H1 (cell line): Measurements from ENCODE around the gene SPR. TPM values are rescaled to one million over a fixed set of nuclear protein-coding genes. Genes with fewer than 3 reads are reported as not detected.

Experiments used
- CTCF ChIA-PET: fragments of 300-600 bp; sonication (Branson Sonifier 250); formaldehyde crosslinking; loops from one replicate; lab custom pipeline; 2021; ENCODE audit not compliant: partially characterized antibody; lab: Charles Lee
- POLR2A ChIA-PET: fragments of 300-600 bp; sonication (Branson Sonifier 250); formaldehyde crosslinking; loops from one replicate; lab custom pipeline; 2021; ENCODE audit warnings: inconsistent platforms; ENCODE audit not compliant: partially characterized antibody; lab: Charles Lee
- DNase-seq, 2 experiments: peaks; one replicate each; pipeline versions ENCODE4 v3.0.0 to v3.0.0-alpha.2; 2010 to 2022; ENCODE audit warnings: low spot score in 2 of 2, low read depth in 1 of 2, mixed read lengths in 1 of 2
- FAIRE-seq: peaks from 2 replicates; lab custom pipeline; 2011; peaks lifted over from hg19 to GRCh38; lab: Jason Lieb, UNC
- H2AFZ ChIP-seq: 2 replicates; pipeline ENCODE4 v1.8.1; 2012; ENCODE audit warnings: low read length, inconsistent platforms
- H2AK5ac ChIP-seq: 2 replicates; pipeline ENCODE4 v1.6.1; 2013; ENCODE audit warnings: low read depth, low read length
- H2BK120ac ChIP-seq: replicated peaks from 2 replicates; pipeline ENCODE3; 2013; ENCODE audit warnings: low read depth, low read length, inconsistent platforms
- H2BK12ac ChIP-seq: 2 replicates; pipeline ENCODE4 v1.6.1; 2013; ENCODE audit warnings: low read depth, low read length
- H2BK15ac ChIP-seq: 2 replicates; pipeline ENCODE4 v1.6.1; 2013; ENCODE audit warnings: low read length
- H2BK20ac ChIP-seq: 2 replicates; pipeline ENCODE4 v1.6.1; 2013; ENCODE audit warnings: low read length
- H2BK5ac ChIP-seq: 2 replicates; pipeline ENCODE4 v1.6.1; 2013; ENCODE audit warnings: low read depth, low read length
- H3K14ac ChIP-seq: 2 replicates; pipeline ENCODE4 v1.6.1; 2013; ENCODE audit warnings: inconsistent platforms; ENCODE audit not compliant: insufficient read length
- H3K18ac ChIP-seq: 2 replicates; pipeline ENCODE4 v1.6.1; 2013; ENCODE audit warnings: low read length; ENCODE audit errors: extremely low read depth
- H3K23ac ChIP-seq: 2 replicates; pipeline ENCODE4 v1.6.1; 2013; ENCODE audit warnings: inconsistent platforms; ENCODE audit not compliant: insufficient read length
- H3K23me2 ChIP-seq: 2 replicates; pipeline ENCODE4 v1.6.1; 2013; ENCODE audit warnings: low read depth, low read length
- H3K27ac ChIP-seq: 2 replicates; pipeline ENCODE4 v1.6.1; 2011; ENCODE audit warnings: low read depth, low read length, inconsistent platforms
- H3K27me3 ChIP-seq, 4 experiments: replicated peaks in 1 of 4; 1 replicate in 1 of 4; 2 replicates in 3 of 4; pipeline versions ENCODE4 v1.6.1 to v1.8.1; 2011 to 2013; ENCODE audit warnings: low read length in 3 of 4, mild to moderate bottlenecking in 3 of 4, inconsistent platforms in 2 of 4, mixed read lengths in 2 of 4, moderate library complexity in 1 of 4; ENCODE audit not compliant: control insufficient read depth in 3 of 4, insufficient read depth in 3 of 4; ENCODE audit errors: extremely low read depth in 1 of 4
- H3K36me3 ChIP-seq, 4 experiments: 2 replicates each; pipeline versions ENCODE4 v1.6.1 to v1.8.1; 2011 to 2013; ENCODE audit warnings: mild to moderate bottlenecking in 4 of 4, low read length in 3 of 4, moderate library complexity in 2 of 4, control low read depth in 1 of 4, inconsistent platforms in 1 of 4; ENCODE audit not compliant: insufficient read depth in 4 of 4, control insufficient read depth in 2 of 4
- H3K4ac ChIP-seq: replicated peaks from 2 replicates; pipeline ENCODE3; 2013; ENCODE audit warnings: low read length, low read depth, mixed read lengths, inconsistent platforms; ENCODE audit not compliant: insufficient read length
- H3K4me1 ChIP-seq, 4 experiments: replicated peaks in 1 of 4; 1 replicate in 1 of 4; 2 replicates in 3 of 4; pipeline versions ENCODE4 v1.6.1 to v1.8.1; 2011 to 2013; ENCODE audit warnings: low read length in 3 of 4, inconsistent platforms in 2 of 4, mixed read lengths in 1 of 4; ENCODE audit not compliant: insufficient read depth in 4 of 4, control insufficient read depth in 3 of 4
- H3K4me2 ChIP-seq, 2 experiments: 2 replicates each; pipeline versions ENCODE4 v1.6.1 to v1.8.1; 2011 to 2013; ENCODE audit warnings: low read depth in 2 of 2, low read length in 2 of 2, control low read depth in 1 of 2, inconsistent platforms in 1 of 2, mild to moderate bottlenecking in 1 of 2; ENCODE audit not compliant: insufficient read depth in 1 of 2
- H3K4me3 ChIP-seq, 4 experiments: fragments of 200-600, 300-600 bp in 1 of 4; sonication (generic), shearing (Covaris generic), sonication (Bioruptor Twin) in 1 of 4; 2 replicates each; pipeline versions ENCODE4 v1.5.1 to v1.8.1; 2011 to 2016; ENCODE audit warnings: low read length in 4 of 4, low read depth in 3 of 4, control low read depth in 2 of 4, inconsistent platforms in 2 of 4, mild to moderate bottlenecking in 2 of 4, mixed read lengths in 1 of 4, moderate library complexity in 1 of 4; ENCODE audit not compliant: insufficient read depth in 2 of 4; ENCODE audit errors: extremely low read depth in 1 of 4
- H3K56ac ChIP-seq: replicated peaks from 2 replicates; pipeline ENCODE3; 2013; ENCODE audit warnings: low read depth, mild to moderate bottlenecking, mixed read lengths, low read length, inconsistent platforms; ENCODE audit not compliant: insufficient read length
- H3K79me1 ChIP-seq: 2 replicates; pipeline ENCODE4 v1.6.1; 2013; ENCODE audit warnings: low read depth, low read length, control low read depth
- H3K79me2 ChIP-seq, 2 experiments: 2 replicates each; pipeline versions ENCODE4 v1.6.1 to v1.8.1; 2012 to 2013; ENCODE audit warnings: low read length in 2 of 2, mild to moderate bottlenecking in 2 of 2, inconsistent platforms in 1 of 2; ENCODE audit not compliant: insufficient read depth in 2 of 2, control insufficient read depth in 1 of 2
- H3K9ac ChIP-seq, 4 experiments: replicated peaks in 1 of 4; 1 replicate in 1 of 4; 2 replicates in 3 of 4; pipeline versions ENCODE4 v1.6.1 to v1.8.1; 2011 to 2013; ENCODE audit warnings: low read depth in 3 of 4, low read length in 3 of 4, control low read depth in 2 of 4, mild to moderate bottlenecking in 2 of 4, moderate library complexity in 2 of 4, inconsistent platforms in 1 of 4; ENCODE audit errors: extremely low read depth in 1 of 4
- H3K9me3 ChIP-seq, 2 experiments: 2 replicates each; pipeline versions ENCODE4 v1.6.1 to v1.8.1; 2012 to 2013; ENCODE audit warnings: mild to moderate bottlenecking in 2 of 2, moderate library complexity in 2 of 2, control low read depth in 1 of 2, inconsistent platforms in 1 of 2, low read depth in 1 of 2, low read length in 1 of 2, mixed read lengths in 1 of 2; ENCODE audit not compliant: insufficient read depth in 2 of 2
- H4K20me1 ChIP-seq, 2 experiments: replicated peaks in 1 of 2; 2 replicates each; pipeline versions ENCODE3 to v1.8.1; 2011 to 2013; ENCODE audit warnings: inconsistent platforms in 2 of 2, low read length in 2 of 2, mild to moderate bottlenecking in 1 of 2; ENCODE audit not compliant: insufficient read depth in 2 of 2, control insufficient read depth in 1 of 2
- H4K5ac ChIP-seq: 2 replicates; pipeline ENCODE4 v1.6.1; 2013; ENCODE audit warnings: low read length, low read depth, mixed read lengths, inconsistent platforms; ENCODE audit not compliant: insufficient read length
- H4K8ac ChIP-seq: 2 replicates; pipeline ENCODE4 v1.8.0; 2013; ENCODE audit warnings: mild to moderate bottlenecking, moderate library complexity, low read length, inconsistent platforms; ENCODE audit not compliant: insufficient read depth; ENCODE audit errors: extremely low read depth
- H4K91ac ChIP-seq: replicated peaks from 2 replicates; pipeline ENCODE3; 2013; ENCODE audit warnings: low read length, mixed read lengths, inconsistent platforms; ENCODE audit not compliant: insufficient read length
- BACH1 ChIP-seq: IDR thresholded peaks from 2 replicates; pipeline ENCODE4 v1.6.1; 2012; ENCODE audit warnings: low read length, improper control_type of control experiment
- BCL11A ChIP-seq, 2 experiments: IDR thresholded peaks; one replicate each; pipeline ENCODE4 v1.6.1; 2011; ENCODE audit warnings: low read depth in 2 of 2, low read length in 2 of 2, mild to moderate bottlenecking in 2 of 2
- MAFK ChIP-seq: IDR thresholded peaks from 2 replicates; pipeline ENCODE4 v1.6.1; 2012; ENCODE audit warnings: low read depth, mild to moderate bottlenecking, improper control_type of control experiment, low read length
- POLR2AphosphoS5 ChIP-seq: IDR thresholded peaks from 2 replicates; pipeline ENCODE4 v1.6.1; 2011; ENCODE audit warnings: low read depth, low read length
- RBBP5 ChIP-seq: IDR thresholded peaks from 2 replicates; pipeline ENCODE4 v1.7.1; 2012; ENCODE audit warnings: low read depth, mild to moderate bottlenecking, inconsistent platforms, low read length, moderate library complexity, borderline replicate concordance
- RXRA ChIP-seq: IDR thresholded peaks from 2 replicates; pipeline ENCODE4 v1.6.1; 2011; ENCODE audit warnings: low read depth, mild to moderate bottlenecking, low read length, moderate library complexity; ENCODE audit not compliant: insufficient read depth
- TAF7 ChIP-seq: optimal IDR thresholded peaks from 2 replicates; pipeline ENCODE3; 2011; ENCODE audit warnings: low read depth, mild to moderate bottlenecking, inconsistent platforms, low read length, moderate library complexity, borderline replicate concordance
- WGBS, 2 experiments: shearing (Covaris generic) in 1 of 2; methylation state at CpG; one replicate each; pipeline versions ENCODE4 v1.1.6 to v1.1.7; 2013 to 2015; ENCODE audit warnings: low lambda C conversion rate in 2 of 2, mixed read lengths in 2 of 2, inconsistent platforms in 1 of 2, low coverage in 1 of 2, missing lambda C conversion rate in 1 of 2; ENCODE audit not compliant: insufficient replicate concordance in 2 of 2, insufficient coverage in 1 of 2, insufficient read length in 1 of 2; ENCODE audit errors: extremely low coverage in 1 of 2, missing lambda C conversion rate in 1 of 2; 5-methylcytosine and 5-hydroxymethylcytosine counted together
- polyA plus RNA-seq, 7 experiments: library from polyadenylated mRNA; depleted of rRNA in 3 of 7; stranded (reverse) in 5 of 7; unstranded in 2 of 7; fragments of >200 nt in 5 of 7; fragments of 200-250 nt in 2 of 7; gene quantifications; 1 replicate in 5 of 7; 2 replicates in 1 of 7; 4 replicates in 1 of 7; pipeline versions ENCODE4 v1.2.1 to v1.2.3, GENCODE V29; 2011 to 2013; ENCODE audit warnings: missing spikeins in 2 of 7, mixed read lengths in 2 of 7
- total RNA-seq: library from RNA; stranded (reverse); fragmentation: NEBNext Ultra II Directional; extraction: Animal tissue kit (Norgen Biotek cat#: 25700); gene quantifications from 2 replicates; pipeline ENCODE4 v1.2.1, GENCODE V29; 2021

SPR gene
- total and polyA plus RNA-seq, 2 of the 8 experiments (the other 6 are each of a cell fraction or from before 2014, with no cell fraction given), result 4.5 to 11.5 TPM

GRCh38 chr2:72851333-72851732 is 35.9 kb upstream of the SPR start:
- Histone ChIP-seq H3K27ac (no peak overlapping the region), H4K5ac (no peak overlapping the region), H3K79me1 (no peaks in the 10 kb centered on the region), H3K36me3 (no peaks in the 10 kb centered on the region), H2AFZ (0 out of 2 replicates have a peak overlapping the region, but pooled peaks have one; percentile 41), H2BK120ac (no peak overlapping the region), H2BK12ac (no peak overlapping the region), H3K4me2 (no peak overlapping the region), H3K23me2 (no peaks in the 10 kb centered on the region), H3K56ac (no peak overlapping the region), H3K9me3 (no peaks in the 10 kb centered on the region), H2BK15ac (no peak overlapping the region), H4K8ac (no peak overlapping the region), H3K4me1 (peaks cover 0 to 4% (median 0%) of the 10 kb centered on the region in 4 experiments; a peak in 2 of 7 replicates), H3K27me3 (no peaks in the 10 kb centered on the region; a peak in 1 of 7 replicates), H3K79me2 (no peaks in the 10 kb centered on the region), H3K4me3 (no peak overlapping the region), H3K9ac (no peak overlapping the region), H2AK5ac (no peak overlapping the region), H3K4ac (no peak overlapping the region), H3K18ac (no peak overlapping the region), H3K14ac (no peak overlapping the region), H2BK20ac (no peak overlapping the region), H4K20me1 (no peaks in the 10 kb centered on the region), H4K91ac (no peak overlapping the region), H3K23ac (no peak overlapping the region), H2BK5ac (no peak overlapping the region)
- POLR2A ChIA-PET, result interaction anchor here (0.9 kb wide), 1 partner anchor 10 kb away, joined by 3 read pairs; no protein-coding TSS in a partner anchor
- FAIRE-seq (no peak), DNase-seq (no peak)
- CTCF ChIA-PET, result interaction anchor here (0.5 to 4.4 kb wide), 5 partner anchors 8 to 235 kb away, joined by 3 to 20 read pairs (median 3); no protein-coding TSS in a partner anchor
- WGBS, 2 experiments, result 82% methylated on average over 7 of the region's 7 CpGs; no CpG with 5 or more reads in 1 of the 2 experiments
- no peak for TF ChIP-seq RXRA
- TF ChIP-seq POLR2AphosphoS5, result no peak
- TF ChIP-seq TAF7, result no peak
- no peak for TF ChIP-seq MAFK
- TF ChIP-seq RBBP5, result no peak
- no peak for TF ChIP-seq BACH1
- TF ChIP-seq BCL11A (IDR thresholded peaks at IDR 0.05; ENCODE audit: low read depth in 2 of 2, low read length in 2 of 2), result no peak
